Measurements from ENCODE around the gene POP4. TPM values are rescaled to one million over a fixed set of nuclear protein-coding genes. Genes with fewer than 3 reads are reported as not detected.

POP4 gene
- total and polyA plus RNA-seq, 2 donors (not counting 3 experiments of a cell fraction or from before 2014, with no cell fraction given) = 56.2 to 64.4 TPM

DNA sequence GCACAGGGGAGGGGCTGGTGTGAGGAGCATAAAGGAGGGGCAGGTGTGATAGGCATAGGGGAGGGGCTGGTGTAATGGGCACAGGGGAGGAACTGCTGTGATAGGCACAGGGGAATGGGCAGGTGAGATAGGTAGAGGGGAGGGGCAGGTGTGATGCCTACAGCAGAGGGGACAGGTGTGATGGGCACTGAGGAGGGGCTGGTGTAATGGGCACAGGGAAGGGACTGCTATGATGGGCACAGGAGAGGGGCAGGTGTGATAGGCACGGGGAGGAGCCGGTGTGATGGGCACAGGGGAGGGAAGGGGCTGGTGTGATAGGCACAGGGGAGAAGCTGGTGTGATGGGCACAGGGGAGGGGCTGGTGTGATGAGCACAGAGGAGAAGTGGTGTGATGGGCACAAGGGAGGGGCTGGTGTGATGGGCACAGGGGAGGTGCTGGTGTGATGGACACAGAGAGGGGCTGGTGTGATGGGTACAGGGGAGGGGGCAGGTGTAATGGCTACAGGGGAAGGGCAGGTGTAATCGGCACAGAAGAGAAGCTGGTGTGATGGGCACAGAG lies 39.5 kb upstream of the POP4 start:
- POLR2A ChIA-PET = no interaction called here
- Histone ChIP-seq H3K9me3 (replicated peaks; ENCODE audit: control insufficient read depth, insufficient read depth, low read length) (no peaks in the 10 kb centered on the region), H3K9me1 (replicated peaks; ENCODE audit: control insufficient read depth, extremely low read depth, insufficient read depth, low read length) (no peaks in the 10 kb centered on the region), H3K27me3 (ENCODE audit: control insufficient read depth in 2 of 2, insufficient read depth in 2 of 2, low read length in 2 of 2) (no peaks in the 10 kb centered on the region), H3K27ac (ENCODE audit: insufficient read depth, low read depth, low read length) (no peak overlapping the region), H3K36me3 (ENCODE audit: control insufficient read depth in 2 of 2, extremely low read depth in 1 of 2, insufficient read depth in 2 of 2, low read length in 2 of 2) (no peaks in the 10 kb centered on the region), H2AFZ (ENCODE audit: low read depth, low read length) (no peak overlapping the region), H3K4me1 (ENCODE audit: control insufficient read depth, extremely low read depth, insufficient read depth, low read length) (no peaks in the 10 kb centered on the region), H4K20me1 (replicated peaks; ENCODE audit: control insufficient read depth, extremely low read depth, insufficient read depth, low read length) (no peaks in the 10 kb centered on the region), H3K4me3 (replicated peaks in 1 of 3; ENCODE audit: insufficient read depth in 1 of 3, low read depth in 1 of 3, low read length in 3 of 3) (no peak overlapping the region), H3K4me2 (ENCODE audit: insufficient read depth, low read length) (no peak overlapping the region), H3K9ac (replicated peaks; ENCODE audit: extremely low read depth, insufficient read depth, low read length) (no peak overlapping the region), H3K79me2 (ENCODE audit: control insufficient read depth, insufficient read depth, low read length) (no peaks in the 10 kb centered on the region)
- TF ChIP-seq MYC (IDR thresholded peaks at IDR 0.05; ENCODE audit: low read depth, low read length) (no peak), JUN (IDR thresholded peaks at IDR 0.05; ENCODE audit: borderline replicate concordance, insufficient read depth, insufficient read length, low read depth) (no peak), POLR2A (IDR thresholded peaks at IDR 0.05; ENCODE audit: low read depth, low read length) (no peak), EZH2 (IDR thresholded peaks at IDR 0.05; ENCODE audit: borderline replicate concordance, low read depth, low read length, severe bottlenecking) (no peak), POLR2AphosphoS5 (IDR thresholded peaks at IDR 0.05; ENCODE audit: insufficient read depth, low read depth, low read length) (no peak), FOS (IDR thresholded peaks at IDR 0.05; ENCODE audit: borderline replicate concordance, insufficient read depth, low read length) (no peak), GATA2 (IDR thresholded peaks at IDR 0.05; ENCODE audit: insufficient read depth, insufficient read length, low read depth, low read length) (no peak)
- TF ChIP-seq, protein P1, sequence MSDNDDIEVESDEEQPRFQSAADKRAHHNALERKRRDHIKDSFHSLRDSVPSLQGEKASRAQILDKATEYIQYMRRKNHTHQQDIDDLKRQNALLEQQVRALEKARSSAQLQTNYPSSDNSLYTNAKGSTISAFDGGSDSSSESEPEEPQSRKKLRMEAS (IDR thresholded peaks at IDR 0.05; ENCODE audit: insufficient read depth, insufficient read length) = no peak
- TF ChIP-seq, protein P2, sequence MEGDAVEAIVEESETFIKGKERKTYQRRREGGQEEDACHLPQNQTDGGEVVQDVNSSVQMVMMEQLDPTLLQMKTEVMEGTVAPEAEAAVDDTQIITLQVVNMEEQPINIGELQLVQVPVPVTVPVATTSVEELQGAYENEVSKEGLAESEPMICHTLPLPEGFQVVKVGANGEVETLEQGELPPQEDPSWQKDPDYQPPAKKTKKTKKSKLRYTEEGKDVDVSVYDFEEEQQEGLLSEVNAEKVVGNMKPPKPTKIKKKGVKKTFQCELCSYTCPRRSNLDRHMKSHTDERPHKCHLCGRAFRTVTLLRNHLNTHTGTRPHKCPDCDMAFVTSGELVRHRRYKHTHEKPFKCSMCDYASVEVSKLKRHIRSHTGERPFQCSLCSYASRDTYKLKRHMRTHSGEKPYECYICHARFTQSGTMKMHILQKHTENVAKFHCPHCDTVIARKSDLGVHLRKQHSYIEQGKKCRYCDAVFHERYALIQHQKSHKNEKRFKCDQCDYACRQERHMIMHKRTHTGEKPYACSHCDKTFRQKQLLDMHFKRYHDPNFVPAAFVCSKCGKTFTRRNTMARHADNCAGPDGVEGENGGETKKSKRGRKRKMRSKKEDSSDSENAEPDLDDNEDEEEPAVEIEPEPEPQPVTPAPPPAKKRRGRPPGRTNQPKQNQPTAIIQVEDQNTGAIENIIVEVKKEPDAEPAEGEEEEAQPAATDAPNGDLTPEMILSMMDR (IDR thresholded peaks at IDR 0.05; ENCODE audit: extremely low read depth in 1 of 2, insufficient read depth in 1 of 2, low read depth in 1 of 2, low read length in 2 of 2) = no peak
- BruUV-seq (replicated peaks) = no TSS peak
- FAIRE-seq (no peak), DNase-seq (ENCODE audit: low read depth, low spot score) (no peak)
- intact Hi-C loops (cut with micrococcal nuclease) (no loop called here), dilution Hi-C loops (cut with MboI; ENCODE audit: extremely low pct_ligation_motif_present, low sequenced_read_pairs) (no loop called here)
- CTCF ChIA-PET = no interaction called here
